Epithelial cell of prostate (primary cell): ENCODE results near the gene ITGA5.

Experiments used
- DNase-seq: peaks from one replicate; pipeline ENCODE4 v3.0.0-alpha.2; 2011; ENCODE audit warnings: low read depth, low spot score
- H3K27ac ChIP-seq: fragments of 450-650 bp; 2 replicates; pipeline ENCODE4 v1.5.1; 2017; ENCODE audit warnings: mild to moderate bottlenecking

The ITGA5 gene

GRCh38 chr12:54431911-54432814, 13.1 kb upstream of the ITGA5 start:
- peak overlapping the region; percentile 75 for H3K27ac ChIP-seq
- peak; percentile 98 for DNase-seq

DNA sequence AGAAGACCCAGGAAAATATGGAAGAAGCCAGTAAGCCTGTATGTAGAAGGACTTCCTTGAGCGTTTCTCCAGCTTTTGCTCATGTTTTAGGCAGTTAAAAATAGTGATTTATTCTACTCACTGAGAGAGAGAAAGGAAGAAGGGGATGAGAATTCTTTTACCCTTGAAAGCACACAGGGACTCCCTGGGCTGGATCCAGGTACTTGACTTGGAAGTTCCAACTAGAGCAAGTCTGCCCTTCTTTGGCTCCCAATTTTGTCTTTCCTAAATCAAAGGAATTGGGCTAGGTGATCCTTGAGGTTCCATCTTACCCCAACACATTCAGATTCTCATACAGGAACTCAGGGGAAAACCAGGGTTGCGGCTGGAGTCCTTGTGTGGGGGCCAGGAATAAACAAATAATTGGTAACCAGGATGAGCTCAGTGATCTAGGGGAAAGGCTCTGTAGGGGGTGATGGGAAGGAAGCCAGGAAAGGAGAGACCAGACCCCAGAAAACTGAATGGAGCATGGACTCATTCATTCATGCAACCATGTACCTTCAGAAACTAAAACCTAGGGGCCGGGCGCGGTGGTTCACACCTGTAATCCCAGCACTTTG, 11.5 kb upstream of the ITGA5 start:
- no peak for DNase-seq
- no peak overlapping the region for H3K27ac ChIP-seq

- peak overlapping the region; percentile 17 for H3K27ac ChIP-seq
- no peak for DNase-seq
Observed at GRCh38 chr12:54429014-54429471, 10.0 kb upstream of the ITGA5 start.

- peak overlapping the region; percentile 17 for H3K27ac ChIP-seq
Observed at GRCh38 chr12:54428050-54429013, 9.3 kb upstream of the ITGA5 start.

DNA sequence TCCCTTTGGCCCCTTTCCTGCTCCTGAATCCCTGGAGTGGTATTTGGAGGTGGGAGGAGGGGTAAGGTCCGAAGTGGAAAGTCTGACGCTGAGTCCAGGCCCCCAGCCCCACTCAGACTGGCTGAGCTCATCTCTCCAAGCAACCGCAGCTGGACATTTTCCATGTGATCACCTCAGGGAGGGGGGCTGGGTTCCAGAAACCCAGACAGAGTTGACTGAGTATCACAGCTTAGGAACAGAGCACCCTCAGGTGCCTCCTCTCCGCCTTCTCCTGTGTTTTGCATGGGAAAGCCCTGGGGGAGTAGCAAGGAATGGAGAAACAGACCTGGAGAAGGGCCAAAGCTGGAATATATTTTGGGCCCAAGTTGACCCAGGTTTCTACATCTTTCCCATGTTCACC, 8.0 kb upstream of the ITGA5 start:
- DNase-seq = no peak
- H3K27ac ChIP-seq = no peak overlapping the region

More at GRCh38 chr12:54428050-54429013, 9.3 kb upstream of the ITGA5 start:
- no peak for DNase-seq

GRCh38 chr12:54426690-54427089, 7.6 kb upstream of the ITGA5 start:
- H3K27ac ChIP-seq = no peak overlapping the region
- no peak for DNase-seq

- no peak for DNase-seq
- H3K27ac ChIP-seq = no peak overlapping the region
Observed at GRCh38 chr12:54425702-54426101, 6.6 kb upstream of the ITGA5 start.

- H3K27ac ChIP-seq = no peak overlapping the region
- no peak for DNase-seq
Observed at GRCh38 chr12:54424224-54424623, 5.2 kb upstream of the ITGA5 start.

DNA sequence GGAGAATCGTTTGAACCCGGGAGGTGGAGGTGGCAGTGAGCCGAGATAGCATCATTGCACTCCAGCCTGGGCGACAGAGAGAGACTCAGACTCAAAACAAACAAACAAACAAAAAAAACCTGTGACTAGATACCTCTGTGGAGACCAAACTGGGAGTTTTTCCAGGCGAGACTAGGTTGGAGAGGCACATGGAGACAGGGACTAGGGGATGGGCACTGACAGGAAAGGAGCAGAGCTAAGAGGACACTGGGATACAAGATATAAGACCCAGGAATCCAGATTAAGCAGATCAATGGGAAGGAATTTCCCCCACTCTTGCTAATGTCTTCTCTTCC, 4.7 kb upstream of the ITGA5 start:
- H3K27ac ChIP-seq = peak overlapping the region; percentile 16
- DNase-seq = no peak

DNA sequence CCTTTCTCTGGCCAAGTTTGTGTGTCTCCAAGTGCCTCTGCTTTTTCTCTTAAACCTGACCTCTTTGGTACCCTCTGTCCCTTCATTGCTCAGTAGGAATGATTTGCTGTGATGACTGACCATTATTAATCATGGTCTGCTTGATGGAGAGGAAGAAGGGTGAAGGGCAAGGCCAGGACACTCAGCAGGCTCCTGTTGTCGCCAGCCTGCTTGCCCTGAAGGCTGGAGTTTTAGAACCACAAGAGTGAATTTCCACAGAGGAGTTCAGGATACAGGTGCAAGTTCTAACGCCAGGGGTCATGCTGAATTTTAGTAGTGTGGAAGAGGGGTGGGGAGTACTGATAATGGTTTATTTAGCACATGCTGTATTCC, 2.8 kb upstream of the ITGA5 start:
- DNase-seq = no peak
- H3K27ac ChIP-seq = no peak overlapping the region

GRCh38 chr12:54421175-54421878, 2.3 kb upstream of the ITGA5 start:
- no peak for DNase-seq
- H3K27ac ChIP-seq = no peak overlapping the region

GRCh38 chr12:54420766-54421144, 1.7 kb upstream of the ITGA5 start:
- no peak for DNase-seq
- no peak overlapping the region for H3K27ac ChIP-seq

- DNase-seq = no peak
- H3K27ac ChIP-seq = peak overlapping the region; percentile 71
Observed at GRCh38 chr12:54418441-54419087, 502 bp downstream of the ITGA5 start.

- H3K27ac ChIP-seq = peak overlapping the region; percentile 71
- no peak for DNase-seq
Observed at GRCh38 chr12:54417712-54418440, 1.2 kb downstream of the ITGA5 start.

GRCh38 chr12:54416687-54417603, 2.1 kb downstream of the ITGA5 start:
- no peak for DNase-seq
- peak overlapping the region; percentile 71 for H3K27ac ChIP-seq

- no peak for DNase-seq
Observed at GRCh38 chr12:54415221-54415929, 3.7 kb downstream of the ITGA5 start.

More at GRCh38 chr12:54415221-54415929, 3.7 kb downstream of the ITGA5 start:
- H3K27ac ChIP-seq = no peak overlapping the region
